ENCODE data around the gene CLCF1. TPM values are rescaled to one million over a fixed set of nuclear protein-coding genes. Genes with fewer than 3 reads are reported as not detected.

Gene CLCF1
- total and polyA plus RNA-seq, 2 of the 13 experiments (the other 11 are each of a cell fraction or from before 2014, with no cell fraction given): 0.49 to 0.78 TPM

DNA sequence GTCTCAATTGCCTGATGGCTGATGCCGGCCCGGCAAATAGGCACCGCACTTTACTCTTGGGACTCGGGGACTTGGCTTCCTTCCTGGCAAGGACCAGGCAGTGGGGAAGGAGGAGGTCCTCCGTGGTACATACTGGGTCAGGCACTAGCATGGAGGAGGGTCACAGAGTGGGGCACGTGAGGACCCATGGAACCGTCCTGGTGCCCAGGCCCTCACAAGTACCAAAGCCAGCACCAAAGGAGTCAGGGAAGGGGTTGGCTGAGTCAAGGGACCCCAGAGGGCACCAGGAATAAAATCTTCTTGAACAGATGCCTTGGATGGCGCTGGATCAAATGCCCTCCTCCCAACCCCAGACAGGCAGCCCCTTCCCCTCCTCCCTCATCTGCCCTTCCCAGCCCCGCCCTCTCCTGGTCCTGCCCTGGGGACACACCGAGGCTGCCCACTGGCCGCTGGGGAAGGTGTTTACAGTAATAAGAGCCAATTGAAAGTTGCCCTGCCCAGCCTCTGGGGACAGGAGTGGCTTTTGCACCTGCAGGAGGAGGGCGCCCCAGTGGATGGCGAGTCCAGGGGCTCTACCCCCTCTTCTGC is 36.5 kb upstream of the CLCF1 start (continued):
- TF ChIP-seq RERE (CRISPR knock-in tag; IDR thresholded peaks at IDR 0.05; ENCODE audit: low read depth) (no peak), ZNF713 (CRISPR knock-in tag; IDR thresholded peaks at IDR 0.05) (no peak), ZNF142 (CRISPR knock-in tag; IDR thresholded peaks at IDR 0.05) (no peak), KLF13 (CRISPR knock-in tag; IDR thresholded peaks at IDR 0.05) (no peak), ZNF883 (CRISPR knock-in tag; IDR thresholded peaks at IDR 0.05; ENCODE audit: not compliant biosample characterization) (no peak), ZNF557 (CRISPR knock-in tag; IDR thresholded peaks at IDR 0.05) (no peak), ZNF496 (CRISPR knock-in tag; IDR thresholded peaks at IDR 0.05; ENCODE audit: insufficient replicate concordance) (no peak), ELF1 (CRISPR knock-in tag; IDR thresholded peaks at IDR 0.05) (no peak), TOPORS (CRISPR knock-in tag; IDR thresholded peaks at IDR 0.05) (no peak), ZNF263 (CRISPR knock-in tag; IDR thresholded peaks at IDR 0.05) (no peak), TBX2 (CRISPR knock-in tag; IDR thresholded peaks at IDR 0.05; ENCODE audit: borderline replicate concordance) (no peak), SIN3A (IDR thresholded peaks at IDR 0.05; ENCODE audit: borderline replicate concordance, low read depth, low read length) (no peak), FOXA3 (CRISPR knock-in tag; IDR thresholded peaks at IDR 0.05) (peak; percentile 55)

Measured in HepG2 (cell line).